ENCODE data around the gene VPS18. TPM values are rescaled to one million over a fixed set of nuclear protein-coding genes. Genes with fewer than 3 reads are reported as not detected.

Gene VPS18, protein sequence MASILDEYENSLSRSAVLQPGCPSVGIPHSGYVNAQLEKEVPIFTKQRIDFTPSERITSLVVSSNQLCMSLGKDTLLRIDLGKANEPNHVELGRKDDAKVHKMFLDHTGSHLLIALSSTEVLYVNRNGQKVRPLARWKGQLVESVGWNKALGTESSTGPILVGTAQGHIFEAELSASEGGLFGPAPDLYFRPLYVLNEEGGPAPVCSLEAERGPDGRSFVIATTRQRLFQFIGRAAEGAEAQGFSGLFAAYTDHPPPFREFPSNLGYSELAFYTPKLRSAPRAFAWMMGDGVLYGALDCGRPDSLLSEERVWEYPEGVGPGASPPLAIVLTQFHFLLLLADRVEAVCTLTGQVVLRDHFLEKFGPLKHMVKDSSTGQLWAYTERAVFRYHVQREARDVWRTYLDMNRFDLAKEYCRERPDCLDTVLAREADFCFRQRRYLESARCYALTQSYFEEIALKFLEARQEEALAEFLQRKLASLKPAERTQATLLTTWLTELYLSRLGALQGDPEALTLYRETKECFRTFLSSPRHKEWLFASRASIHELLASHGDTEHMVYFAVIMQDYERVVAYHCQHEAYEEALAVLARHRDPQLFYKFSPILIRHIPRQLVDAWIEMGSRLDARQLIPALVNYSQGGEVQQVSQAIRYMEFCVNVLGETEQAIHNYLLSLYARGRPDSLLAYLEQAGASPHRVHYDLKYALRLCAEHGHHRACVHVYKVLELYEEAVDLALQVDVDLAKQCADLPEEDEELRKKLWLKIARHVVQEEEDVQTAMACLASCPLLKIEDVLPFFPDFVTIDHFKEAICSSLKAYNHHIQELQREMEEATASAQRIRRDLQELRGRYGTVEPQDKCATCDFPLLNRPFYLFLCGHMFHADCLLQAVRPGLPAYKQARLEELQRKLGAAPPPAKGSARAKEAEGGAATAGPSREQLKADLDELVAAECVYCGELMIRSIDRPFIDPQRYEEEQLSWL
- 12.4 TPM for total RNA-seq
- polyA plus RNA-seq: 10.3 TPM
- long read RNA-seq, donor 1: 0 reads
- long read RNA-seq, donor 2: 0 reads
- long read RNA-seq, donor 3, partial matches to known transcripts: 5 of 6 reads
- long read RNA-seq, donor 3, other reads (novel, unspliced or antisense): 0 of 6 reads
- long read RNA-seq, donor 4, partial matches to known transcripts: 0 of 1 reads
- long read RNA-seq, donor 4, other reads (novel, unspliced or antisense): 0 of 1 reads
- long read RNA-seq, donor 5, partial matches to known transcripts: 0 of 4 reads
- long read RNA-seq, donor 5, other reads (novel, unspliced or antisense): 0 of 4 reads
- long read RNA-seq, donor 6, partial matches to known transcripts: 0 of 3 reads
- long read RNA-seq, donor 6, other reads (novel, unspliced or antisense): 0 of 3 reads
- long read RNA-seq, donor 7, partial matches to known transcripts: 0 of 2 reads
- long read RNA-seq, donor 7, other reads (novel, unspliced or antisense): 0 of 2 reads
- long read RNA-seq, donor 8, partial matches to known transcripts: 0 of 1 reads
- long read RNA-seq, donor 8, other reads (novel, unspliced or antisense): 0 of 1 reads
- long read RNA-seq, donor 9, partial matches to known transcripts: 0 of 2 reads
- long read RNA-seq, donor 9, other reads (novel, unspliced or antisense): 0 of 2 reads
- long read RNA-seq, donor 10: 0 reads

GRCh38 chr15:40893733-40894680 lies at the start of gene VPS18:
Gene VPS18, plus strand, starts transcription at chr15:40894450. Its CDS starts 319 bp downstream, at chr15:40894769.
- Histone ChIP-seq H3K4me3 (ENCODE audit: low read length in 2 of 2) (peak within 1 kb of the TSS; percentile 85 to 91), H3K27me3 (ENCODE audit: control insufficient read depth in 2 of 2, insufficient read depth in 1 of 2, low read length in 1 of 2) (peaks cover 0 to 16% of the 10 kb centered on the region in 2 donors), H3K36me3 (ENCODE audit: control insufficient read depth in 2 of 2, insufficient read depth in 2 of 2, low read length in 1 of 2) (peaks cover 7 to 9% of the 10 kb centered on the region in 2 donors), H3K27ac (ENCODE audit: low read depth in 1 of 2, low read length in 1 of 2) (peak within 1 kb of the TSS; percentile 68 to 69), H3K9me3 (ENCODE audit: control insufficient read depth in 2 of 2, insufficient read depth in 1 of 2, low read length in 1 of 2) (no peaks in the 10 kb centered on the region), H3K4me1 (ENCODE audit: control insufficient read depth in 2 of 2, insufficient read depth in 2 of 2, low read length in 2 of 2) (peaks cover 10 to 22% of the 10 kb centered on the region in 2 donors)
- peak; percentile 90 to 98 (median 94) for DNase-seq (ENCODE audit: low read depth in 6 of 9, low spot score in 9 of 9)
- WGBS: 9% methylated on average over 55 of the region's 55 CpGs

DNA sequence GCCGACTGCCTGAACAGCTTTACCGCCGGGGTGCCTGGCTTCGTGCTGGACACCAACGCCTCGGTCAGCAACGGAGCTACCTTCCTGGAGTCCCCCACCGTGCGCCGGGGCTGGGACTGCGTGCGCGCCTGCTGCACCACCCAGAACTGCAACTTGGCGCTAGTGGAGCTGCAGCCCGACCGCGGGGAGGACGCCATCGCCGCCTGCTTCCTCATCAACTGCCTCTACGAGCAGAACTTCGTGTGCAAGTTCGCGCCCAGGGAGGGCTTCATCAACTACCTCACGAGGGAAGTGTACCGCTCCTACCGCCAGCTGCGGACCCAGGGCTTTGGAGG lies 49.6 kb upstream of the VPS18 start:
- Histone ChIP-seq H3K27ac (ENCODE audit: low read depth in 1 of 2, low read length in 1 of 2) (no peak overlapping the region), H3K27me3 (ENCODE audit: control insufficient read depth in 2 of 2, insufficient read depth in 1 of 2, low read length in 1 of 2) (peaks cover 24 to 44% of the 10 kb centered on the region in 2 donors), H3K36me3 (ENCODE audit: control insufficient read depth in 2 of 2, insufficient read depth in 2 of 2, low read length in 1 of 2) (no peaks in the 10 kb centered on the region), H3K4me1 (ENCODE audit: control insufficient read depth in 2 of 2, insufficient read depth in 2 of 2, low read length in 2 of 2) (peaks cover 18 to 29% of the 10 kb centered on the region in 2 donors), H3K9me3 (ENCODE audit: control insufficient read depth in 2 of 2, insufficient read depth in 1 of 2, low read length in 1 of 2) (peaks cover 0 to 4% of the 10 kb centered on the region in 2 donors), H3K4me3 (ENCODE audit: low read length in 2 of 2) (peak overlapping the region; percentile 49 to 50)
- 2% methylated on average over 28 of the region's 28 CpGs for WGBS
- DNase-seq (ENCODE audit: low read depth in 6 of 9, low spot score in 9 of 9): peak in 2 of 9 donors; percentile 26 to 42

DNA sequence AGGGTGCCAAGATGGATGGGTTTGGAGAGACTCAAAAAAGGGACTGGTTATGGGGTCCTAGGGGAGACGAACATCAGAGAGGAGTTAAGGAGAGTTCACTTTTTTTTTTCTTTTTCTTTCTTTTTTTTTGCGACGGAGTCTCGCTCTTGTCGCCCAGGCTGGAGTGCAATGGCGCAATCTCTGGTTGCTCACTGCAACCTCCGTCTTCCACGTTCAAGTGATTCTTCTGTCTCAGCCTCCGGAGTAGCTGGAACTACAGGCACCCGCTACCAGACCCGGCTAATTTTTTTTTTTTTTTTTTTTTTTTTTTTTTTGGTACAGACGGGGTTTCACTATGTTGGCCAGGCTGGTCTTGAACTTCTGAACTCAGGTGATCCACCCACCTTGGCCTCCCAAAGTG lies 49.2 kb upstream of the VPS18 start:
- Histone ChIP-seq H3K27ac (ENCODE audit: low read depth in 1 of 2, low read length in 1 of 2) (no peak overlapping the region), H3K27me3 (ENCODE audit: control insufficient read depth in 2 of 2, insufficient read depth in 1 of 2, low read length in 1 of 2) (peaks cover 24 to 44% of the 10 kb centered on the region in 2 donors), H3K4me3 (ENCODE audit: low read length in 2 of 2) (peak overlapping the region; percentile 49 to 50), H3K9me3 (ENCODE audit: control insufficient read depth in 2 of 2, insufficient read depth in 1 of 2, low read length in 1 of 2) (peaks cover 0 to 4% of the 10 kb centered on the region in 2 donors), H3K36me3 (ENCODE audit: control insufficient read depth in 2 of 2, insufficient read depth in 2 of 2, low read length in 1 of 2) (no peaks in the 10 kb centered on the region), H3K4me1 (ENCODE audit: control insufficient read depth in 2 of 2, insufficient read depth in 2 of 2, low read length in 2 of 2) (peaks cover 18 to 29% of the 10 kb centered on the region in 2 donors)
- 77% methylated on average over 12 of the region's 12 CpGs for WGBS
- DNase-seq (ENCODE audit: low read depth in 6 of 9, low spot score in 9 of 9): no peak

DNA sequence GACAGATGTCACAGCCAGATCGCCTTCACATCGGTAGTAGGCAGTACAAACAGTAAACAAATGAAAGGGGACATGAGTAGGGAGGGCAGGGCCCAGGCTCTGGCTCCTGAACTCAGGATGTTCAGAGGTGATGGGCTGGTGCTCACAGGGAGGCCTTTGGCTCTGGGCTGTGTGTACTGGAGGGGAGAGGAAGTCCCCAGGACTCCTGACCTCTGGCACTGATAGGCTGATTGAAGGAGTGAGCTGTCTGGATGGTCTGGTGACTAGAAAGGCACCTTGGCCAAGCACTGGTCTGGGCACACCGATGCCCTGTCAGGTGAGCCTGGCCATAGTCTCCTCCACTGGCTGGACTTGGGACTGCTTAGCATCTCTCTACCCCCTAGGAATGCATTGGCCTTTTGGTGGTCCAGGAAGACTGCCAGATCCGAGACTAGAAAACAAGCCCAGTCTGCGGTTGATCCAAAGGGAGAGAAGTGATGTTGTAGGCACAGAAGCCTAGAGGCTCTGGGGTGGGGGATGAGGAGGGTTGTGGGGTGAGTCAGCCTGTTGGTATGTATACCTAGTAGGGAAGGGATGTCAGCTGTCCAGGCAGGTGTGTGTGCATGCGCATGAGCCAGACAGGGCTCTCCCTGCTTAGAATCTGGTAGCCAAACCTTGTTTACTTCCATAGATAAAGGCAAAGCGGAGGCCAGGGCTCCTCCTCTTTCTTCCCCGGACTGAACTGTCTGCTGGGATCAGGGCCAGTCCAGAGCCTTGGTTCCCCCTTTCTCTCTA lies 48.6 kb upstream of the VPS18 start:
- Histone ChIP-seq H3K9me3 (ENCODE audit: control insufficient read depth in 2 of 2, insufficient read depth in 1 of 2, low read length in 1 of 2) (peaks cover 0 to 4% of the 10 kb centered on the region in 2 donors), H3K36me3 (ENCODE audit: control insufficient read depth in 2 of 2, insufficient read depth in 2 of 2, low read length in 1 of 2) (no peaks in the 10 kb centered on the region), H3K4me1 (ENCODE audit: control insufficient read depth in 2 of 2, insufficient read depth in 2 of 2, low read length in 2 of 2) (peaks cover 18 to 29% of the 10 kb centered on the region in 2 donors), H3K4me3 (ENCODE audit: low read length in 2 of 2) (no peak overlapping the region), H3K27me3 (ENCODE audit: control insufficient read depth in 2 of 2, insufficient read depth in 1 of 2, low read length in 1 of 2) (peaks cover 24 to 44% of the 10 kb centered on the region in 2 donors), H3K27ac (ENCODE audit: low read depth in 1 of 2, low read length in 1 of 2) (peak overlapping the region in 1 of 2 donors; percentile 75)
- no peak for DNase-seq (ENCODE audit: low read depth in 6 of 9, low spot score in 9 of 9)
- 94% methylated on average over 8 of the region's 8 CpGs for WGBS

DNA sequence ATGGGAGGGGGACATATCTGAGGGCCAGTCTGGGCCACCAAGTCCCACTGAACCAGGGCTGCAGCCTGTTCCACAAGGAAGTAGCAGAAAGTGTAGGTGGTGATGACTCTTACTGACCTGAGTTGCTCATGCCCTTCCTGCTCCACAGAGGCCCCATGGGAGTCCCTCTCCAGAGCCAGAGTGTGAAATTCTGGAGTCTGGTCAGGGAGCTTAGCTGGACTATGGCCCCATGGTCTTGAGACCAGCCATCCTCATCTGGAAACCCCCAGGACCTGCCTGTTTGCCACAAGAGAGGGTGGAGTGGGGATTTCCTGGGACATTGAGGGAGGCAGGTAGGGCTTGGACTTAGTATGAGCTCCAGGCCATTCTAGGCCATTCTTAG lies 47.4 kb upstream of the VPS18 start:
- peaks cover 24 to 42% of the 10 kb centered on the region in 2 donors for H3K27me3 ChIP-seq (ENCODE audit: control insufficient read depth in 2 of 2, insufficient read depth in 1 of 2, low read length in 1 of 2)
- peak overlapping the region; percentile 14 to 33 for H3K27ac ChIP-seq (ENCODE audit: low read depth in 1 of 2, low read length in 1 of 2)
- no peak overlapping the region for H3K4me3 ChIP-seq (ENCODE audit: low read length in 2 of 2)
- H3K36me3 ChIP-seq (ENCODE audit: control insufficient read depth in 2 of 2, insufficient read depth in 2 of 2, low read length in 1 of 2): no peaks in the 10 kb centered on the region
- no peak for DNase-seq (ENCODE audit: low read depth in 6 of 9, low spot score in 9 of 9)
- peaks cover 0 to 4% of the 10 kb centered on the region in 2 donors for H3K9me3 ChIP-seq (ENCODE audit: control insufficient read depth in 2 of 2, insufficient read depth in 1 of 2, low read length in 1 of 2)
- peaks cover 18 to 29% of the 10 kb centered on the region in 2 donors for H3K4me1 ChIP-seq (ENCODE audit: control insufficient read depth in 2 of 2, insufficient read depth in 2 of 2, low read length in 2 of 2)

GRCh38 chr15:40847223-40847961 lies 46.9 kb upstream of the VPS18 start:
- DNase-seq (ENCODE audit: low read depth in 6 of 9, low spot score in 9 of 9): peak in 7 of 9 donors; percentile 30 to 72 (median 43)
- no peak overlapping the region for H3K4me3 ChIP-seq (ENCODE audit: low read length in 2 of 2)
- H3K4me1 ChIP-seq (ENCODE audit: control insufficient read depth in 2 of 2, insufficient read depth in 2 of 2, low read length in 2 of 2): peaks cover 18 to 29% of the 10 kb centered on the region in 2 donors
- H3K27ac ChIP-seq (ENCODE audit: low read depth in 1 of 2, low read length in 1 of 2): peak overlapping the region; percentile 33 to 49
- 37% methylated on average over 7 of the region's 7 CpGs for WGBS
- H3K9me3 ChIP-seq (ENCODE audit: control insufficient read depth in 2 of 2, insufficient read depth in 1 of 2, low read length in 1 of 2): peaks cover 0 to 4% of the 10 kb centered on the region in 2 donors
- peaks cover 24 to 36% of the 10 kb centered on the region in 2 donors for H3K27me3 ChIP-seq (ENCODE audit: control insufficient read depth in 2 of 2, insufficient read depth in 1 of 2, low read length in 1 of 2)
- no peaks in the 10 kb centered on the region for H3K36me3 ChIP-seq (ENCODE audit: control insufficient read depth in 2 of 2, insufficient read depth in 2 of 2, low read length in 1 of 2)
